ENCODE data around the gene TEAD4.
"Not testable (repeated sequence)": the region's sequence is repeated elsewhere in the genome, so short reads cannot be mapped to it uniquely, and the experiment has no call there.

Gene TEAD4

DNA sequence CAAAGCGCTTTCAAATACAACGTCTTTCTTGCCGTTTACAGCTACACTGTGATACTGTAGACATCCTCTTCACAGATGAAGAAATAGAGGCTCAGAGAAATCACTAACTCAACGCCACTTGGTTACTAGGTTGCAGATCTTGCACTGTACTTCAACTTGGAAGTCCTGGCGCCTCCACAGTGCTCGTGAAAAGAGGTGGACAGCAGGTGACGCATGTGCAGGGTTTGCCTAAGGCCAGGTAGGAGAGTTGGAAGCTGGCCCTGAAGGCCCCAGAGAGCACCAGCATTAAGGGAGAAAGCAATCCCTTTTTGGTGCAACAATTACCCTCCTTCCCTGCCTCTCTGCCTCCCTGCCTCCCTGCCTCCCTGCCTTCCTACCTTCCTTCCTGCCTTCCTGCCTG, 95.2 kb downstream of the TEAD4 start:
- DNase-seq: no peak

- DNase-seq: no peak
Measured at GRCh38 chr12:3055026-3055703, 96.0 kb downstream of the TEAD4 start.

DNA sequence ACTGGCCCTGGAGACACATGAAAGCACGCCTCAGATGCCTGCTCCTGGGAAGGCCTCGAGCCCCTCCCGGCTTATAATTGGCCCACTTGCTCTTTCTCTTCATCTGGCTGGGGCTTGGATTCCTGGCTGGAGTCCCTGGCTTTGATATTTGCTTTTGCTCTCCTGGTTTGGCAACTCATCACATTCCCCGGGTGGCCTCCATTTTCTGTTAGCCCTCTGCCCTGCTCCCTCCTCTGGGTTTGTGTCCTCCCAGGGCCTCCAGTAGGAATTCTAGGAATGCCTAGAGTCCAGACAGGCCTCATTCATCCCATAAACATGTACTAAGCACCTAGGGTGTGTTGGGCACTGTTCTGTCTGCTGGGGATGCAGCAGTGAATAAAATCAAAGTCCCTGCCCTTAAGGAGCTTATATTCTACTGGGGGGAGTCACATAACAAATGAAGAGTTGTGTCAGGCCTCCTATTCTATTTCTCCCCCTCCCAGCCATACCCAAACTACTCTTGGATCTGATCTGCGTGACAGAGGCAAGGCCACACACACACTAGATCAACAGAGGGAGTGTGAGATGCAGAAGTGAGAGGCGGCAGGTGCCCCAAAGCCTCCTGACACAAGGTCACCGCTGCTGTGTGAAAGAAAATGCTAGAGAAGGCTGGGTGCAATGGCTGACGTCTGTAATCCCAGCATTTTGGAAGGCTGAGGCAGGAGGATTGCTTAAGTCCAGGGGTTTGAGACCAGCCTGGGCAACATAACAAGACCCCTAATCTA, 96.7 kb downstream of the TEAD4 start:
- DNase-seq: no peak

GRCh38 chr12:3061059-3061458, 101.9 kb downstream of the TEAD4 start:
- no peak for DNase-seq

DNA sequence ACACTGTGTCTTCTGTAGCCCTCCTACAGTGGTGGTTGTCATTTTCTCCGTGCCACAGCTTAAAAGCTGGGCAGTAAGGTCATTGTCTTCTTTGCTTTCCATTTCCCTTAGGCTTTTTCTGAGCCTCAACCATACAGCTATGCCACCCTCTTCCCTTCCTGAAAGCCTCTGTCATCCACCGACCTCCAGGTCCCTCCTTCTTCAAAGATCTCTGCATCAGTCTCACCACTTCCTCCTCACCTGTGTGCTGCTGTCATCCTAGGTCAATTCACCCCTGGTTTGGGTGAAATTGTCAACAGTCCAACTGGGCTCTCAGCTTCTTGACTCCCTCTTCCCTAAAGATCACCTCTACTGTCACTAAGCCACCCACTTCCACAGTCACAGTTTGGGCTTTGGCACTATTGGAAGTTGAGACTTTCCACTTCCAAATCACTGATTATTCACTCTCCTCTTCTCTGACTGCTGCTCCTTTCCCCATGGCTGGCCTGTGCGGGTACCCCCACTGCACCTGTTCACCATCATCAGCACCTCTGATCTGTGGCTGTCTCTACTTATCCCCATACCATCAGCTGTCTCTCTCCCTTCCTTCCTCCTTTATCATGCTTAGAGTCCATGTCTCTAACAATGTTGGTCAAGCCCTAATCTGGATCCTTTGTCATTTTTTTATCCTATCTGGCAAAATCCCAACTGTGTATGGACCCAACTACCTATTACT, 102.5 kb downstream of the TEAD4 start:
- no peak for DNase-seq

DNA sequence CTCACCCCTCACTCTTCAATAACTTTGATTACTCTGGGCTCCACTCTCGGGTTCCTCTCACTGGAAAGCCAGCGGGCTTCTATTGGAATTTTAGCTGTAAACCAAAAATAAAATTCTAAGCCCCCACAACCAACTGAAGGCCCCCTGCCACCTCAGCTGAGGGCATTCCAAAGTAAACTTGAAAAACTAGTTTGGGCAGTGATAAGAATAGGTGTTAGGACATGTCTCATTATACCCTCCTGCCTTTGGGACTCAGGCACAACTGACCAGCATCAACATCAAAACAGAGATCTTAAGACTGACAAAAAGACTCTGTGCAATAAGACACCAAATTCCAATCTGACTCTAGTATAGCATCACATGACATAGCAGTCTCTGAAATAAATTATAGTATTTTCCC, 106.1 kb downstream of the TEAD4 start:
- no peak for DNase-seq

DNA sequence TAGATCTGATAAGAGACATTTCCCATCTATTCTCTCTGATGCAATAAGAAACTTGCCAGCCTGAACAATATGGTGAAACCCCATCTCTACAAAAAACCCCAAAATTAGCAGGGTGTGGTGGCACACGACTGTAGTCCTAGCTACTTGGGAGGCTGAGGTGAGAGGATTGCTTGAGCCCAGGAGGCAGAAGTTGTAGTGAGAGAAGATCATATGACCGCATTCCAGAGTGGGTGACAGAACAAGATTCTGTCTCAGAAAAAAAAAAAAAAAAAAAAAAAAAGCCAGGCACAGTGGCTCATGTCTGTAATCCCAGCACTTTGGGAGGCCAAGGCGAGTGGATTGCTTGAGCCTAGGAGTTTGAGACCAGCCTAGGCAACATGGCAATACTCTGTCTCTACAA, 106.6 kb downstream of the TEAD4 start:
- not testable (repeated sequence) for DNase-seq

GRCh38 chr12:3069714-3070113, 110.5 kb downstream of the TEAD4 start:
- no peak for DNase-seq

DNA sequence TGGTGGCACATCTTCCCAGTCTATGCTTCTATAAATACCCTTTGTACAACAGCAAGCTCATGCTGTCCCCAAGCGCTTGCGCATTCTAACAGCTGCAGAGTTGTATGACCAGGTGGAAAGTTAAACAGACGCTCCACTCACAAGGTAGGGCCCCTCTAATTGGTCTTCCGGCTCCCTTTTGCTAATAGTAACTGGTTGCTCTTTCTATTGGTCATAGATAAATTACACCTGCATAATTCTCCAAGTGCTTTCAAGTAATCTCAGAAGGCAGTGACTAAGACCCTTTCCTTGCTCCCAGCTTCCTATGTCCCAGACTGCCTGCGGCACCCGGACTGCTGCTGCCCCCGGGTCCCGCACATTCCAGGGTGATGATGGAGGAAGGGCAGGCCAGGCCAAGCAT, 111.9 kb downstream of the TEAD4 start:
- DNase-seq: no peak

DNA sequence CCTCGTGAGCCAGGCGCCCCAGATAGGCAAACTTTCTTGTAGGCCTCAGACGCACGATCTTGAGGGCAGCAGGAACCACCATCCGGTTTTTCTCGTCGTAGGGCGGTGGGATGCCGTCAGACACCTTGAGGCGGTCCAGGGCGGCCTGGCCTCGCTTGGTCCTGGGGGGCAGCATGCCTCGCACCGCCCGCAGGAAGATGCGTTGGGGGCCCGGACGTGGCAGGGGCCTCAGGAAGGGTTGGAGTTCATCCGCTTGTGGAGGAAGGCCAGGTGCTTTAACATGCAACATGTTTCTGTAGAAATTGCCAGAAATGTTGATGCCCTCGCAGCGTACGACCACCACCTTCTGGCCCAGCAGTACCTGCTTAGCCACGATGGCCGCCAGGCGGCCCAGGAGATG, 112.5 kb downstream of the TEAD4 start:
- DNase-seq: no peak

DNA sequence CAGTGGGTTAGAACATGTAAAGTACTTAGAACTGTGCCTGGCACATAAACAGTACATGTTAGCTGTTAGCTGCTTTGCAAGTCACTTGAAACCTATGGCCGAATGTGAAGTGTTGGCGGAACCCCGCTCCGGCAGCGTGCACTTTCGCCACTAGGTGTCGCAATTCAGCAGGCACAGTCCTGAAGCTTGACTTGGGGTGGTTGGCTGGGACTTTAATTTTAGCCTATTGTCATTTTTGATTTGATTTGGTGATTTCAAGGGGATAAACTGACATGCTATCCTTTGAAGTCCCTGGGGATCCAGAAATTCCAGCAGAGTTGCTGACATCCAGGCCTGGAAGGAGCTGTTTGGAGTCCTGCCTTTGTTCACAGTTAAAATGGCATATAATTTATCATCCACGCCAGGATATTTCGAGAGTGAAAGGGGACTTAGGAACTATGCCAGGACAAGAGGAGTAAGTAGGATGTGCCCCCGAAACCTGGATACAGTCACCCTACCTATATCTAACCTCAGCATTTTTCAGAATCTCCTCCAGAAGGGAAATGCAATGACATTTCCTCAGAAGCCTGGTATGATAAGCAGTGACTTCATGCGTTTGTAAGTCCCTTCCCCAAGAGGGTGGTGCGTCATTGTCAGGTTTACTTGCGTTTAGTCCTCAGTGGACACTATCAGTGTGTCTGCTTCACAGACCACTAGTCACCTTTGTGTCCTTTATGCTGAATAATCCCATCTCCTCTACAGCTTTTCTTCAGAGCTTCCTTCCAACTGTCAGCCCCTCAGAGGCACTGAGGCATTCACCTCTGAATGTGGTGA, 114.4 kb downstream of the TEAD4 start:
- DNase-seq: peak; percentile 83

- DNase-seq: no peak
Measured at GRCh38 chr12:3075315-3075714, 116.1 kb downstream of the TEAD4 start.

GRCh38 chr12:3076730-3077571, 117.8 kb downstream of the TEAD4 start, which contains the start of gene TSPAN9:
TSPAN9 (plus strand) TSS chr12:3077379; CDS start chr12:3201194, 123,815 bp downstream.
- peak; percentile 78 for DNase-seq

DNA sequence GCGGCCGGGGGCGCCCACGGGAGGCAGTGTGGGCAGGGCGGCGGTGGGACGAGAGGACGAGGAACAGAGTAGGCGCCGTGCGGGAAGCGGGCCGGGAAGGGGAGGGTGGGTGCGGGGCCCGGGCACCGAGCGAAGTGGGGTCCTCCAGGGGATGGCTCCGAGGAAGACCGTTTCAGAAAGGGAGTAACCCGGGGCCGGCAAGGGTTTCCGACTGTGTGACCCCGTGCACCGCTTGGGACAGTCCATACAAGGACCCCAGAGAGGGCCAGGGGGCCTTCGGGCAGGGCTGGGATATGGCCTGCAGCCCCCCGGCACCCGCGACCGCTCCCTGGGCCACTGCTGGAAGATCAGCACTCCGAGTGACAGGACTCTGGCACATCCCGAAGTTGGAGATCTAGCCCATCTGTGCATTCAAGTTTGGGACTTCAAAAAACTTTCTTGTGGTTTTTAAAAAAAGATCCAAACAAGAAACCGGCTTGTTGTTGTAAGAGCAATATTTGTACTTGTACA, 118.4 kb downstream of the TEAD4 start:
- DNase-seq: no peak

DNA sequence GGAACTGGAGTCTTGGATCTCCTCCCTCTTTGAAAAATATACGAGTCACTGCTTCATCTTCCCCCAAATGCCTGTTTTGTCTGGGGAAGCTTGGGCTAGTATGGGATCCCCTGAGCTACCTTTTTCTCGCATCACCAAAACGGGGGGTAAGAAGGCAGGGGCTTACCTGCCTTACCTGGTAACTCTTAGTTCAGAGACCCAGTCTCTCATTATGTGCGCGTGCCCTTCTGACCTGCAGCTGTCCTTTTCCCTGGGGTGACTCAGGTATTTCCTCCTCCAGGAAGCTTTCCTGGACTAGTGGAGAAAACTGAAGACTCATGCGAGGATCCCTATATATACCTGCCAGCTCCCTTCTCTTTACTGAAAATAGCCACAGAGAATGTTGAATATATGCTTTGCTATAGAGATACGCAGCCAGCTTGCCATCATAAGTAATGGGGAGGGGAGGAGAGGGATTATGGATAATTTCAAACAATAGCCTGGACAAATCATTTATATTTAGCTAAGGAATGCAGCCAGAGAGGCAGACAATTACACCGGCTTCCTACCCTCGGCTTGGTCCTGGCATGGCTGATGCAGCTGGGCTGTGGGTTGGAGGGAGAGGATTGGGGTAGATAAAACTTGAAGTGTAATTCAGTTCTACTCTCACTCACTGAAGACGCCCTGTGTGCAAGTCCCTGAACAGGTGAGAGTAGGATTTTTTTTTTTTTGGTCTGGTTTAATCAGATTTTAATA, 119.1 kb downstream of the TEAD4 start:
- DNase-seq: no peak

DNA sequence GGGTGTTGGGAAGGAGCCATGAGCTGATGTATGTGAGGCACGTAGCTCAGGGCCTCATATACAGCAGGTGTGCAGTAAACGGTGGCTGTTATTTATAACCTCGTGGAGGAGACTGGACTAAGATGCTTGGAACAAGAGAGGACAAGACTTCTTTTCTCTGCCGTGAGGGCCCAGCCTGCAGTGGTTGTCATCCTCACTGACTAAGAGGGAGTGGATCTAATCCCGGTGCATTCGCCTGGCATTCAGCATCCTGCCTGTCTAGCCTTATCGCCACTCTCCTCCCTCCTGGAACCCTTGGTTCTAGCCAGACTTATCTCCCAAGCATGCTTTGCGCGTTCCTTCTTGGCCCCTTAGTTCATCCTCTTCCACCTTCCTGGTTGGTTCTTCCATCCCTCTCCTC, 121.9 kb downstream of the TEAD4 start:
- no peak for DNase-seq

DNA sequence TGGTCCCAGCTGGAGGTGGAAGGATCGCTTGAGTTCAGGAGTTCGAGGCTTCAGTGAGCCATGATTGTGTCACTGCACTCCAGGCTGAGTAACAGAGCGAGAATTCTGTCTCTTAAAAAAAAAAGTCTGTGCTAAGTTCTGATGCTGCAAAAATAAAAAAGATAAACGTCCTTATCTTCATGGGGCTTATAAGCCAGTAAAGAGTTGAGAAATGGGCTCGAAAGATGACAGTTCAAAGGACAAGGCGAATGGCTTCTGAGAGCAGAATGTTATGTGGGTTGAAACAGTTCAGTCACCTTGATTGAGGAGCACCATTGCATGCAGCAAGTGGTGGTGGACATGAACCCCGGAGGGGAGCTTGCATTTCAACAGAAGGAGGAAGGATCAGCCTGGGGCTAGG, 122.7 kb downstream of the TEAD4 start:
- DNase-seq: no peak

GRCh38 chr12:3083241-3083920, 124.2 kb downstream of the TEAD4 start:
- no peak for DNase-seq

GRCh38 chr12:3083921-3084347, 124.7 kb downstream of the TEAD4 start:
- DNase-seq: no peak

DNA sequence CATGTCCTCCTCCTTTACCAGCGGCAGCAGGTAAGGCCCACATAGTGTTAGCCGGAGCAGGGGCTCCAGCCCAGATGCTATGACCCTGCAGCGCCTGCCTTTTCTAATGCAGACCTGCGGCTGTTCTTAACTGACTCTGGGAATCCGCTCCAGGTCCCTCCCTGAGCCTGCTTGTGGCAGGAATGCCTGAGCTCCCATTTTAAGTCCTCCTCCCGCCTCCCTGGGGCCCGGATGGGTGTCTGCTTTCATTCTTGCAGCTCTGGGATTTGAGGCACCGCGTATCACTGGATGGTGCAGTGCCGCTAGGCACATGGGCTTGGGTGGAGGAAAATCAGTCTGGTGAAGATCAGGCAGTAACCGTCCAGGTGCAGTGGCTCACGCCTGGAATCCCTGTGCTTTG, 125.5 kb downstream of the TEAD4 start:
- DNase-seq: no peak

Data from NCI-H345 (cell line).